SU-DHL-6 (cell line): ENCODE data around the gene ITGA1.

Experiments
- H2AFZ ChIP-seq: fragments of 200-600 bp; sonication (generic); 2 replicates; pipeline ENCODE4 v1.6.1; 2014; ENCODE audit warnings: low read depth, mild to moderate bottlenecking, moderate library complexity, mixed read lengths, antibody characterized with exemption, low read length; ENCODE audit not compliant: severe bottlenecking
- H3F3A ChIP-seq: fragments of 200-600 bp; shearing (Covaris generic); 2 replicates; pipeline ENCODE4 v1.6.0; 2016; ENCODE audit warnings: antibody characterized with exemption, mild to moderate bottlenecking; ENCODE audit not compliant: insufficient read depth
- H3K27ac ChIP-seq: fragments of 200-600 bp; sonication (generic); 2 replicates; pipeline ENCODE4 v1.5.1; 2016; ENCODE audit warnings: low read depth, mild to moderate bottlenecking, low read length, moderate library complexity, mixed read lengths
- H3K27me3 ChIP-seq: fragments of 200-600 bp; sonication (generic), shearing (Covaris generic); 2 replicates; pipeline ENCODE4 v1.6.0; 2014; ENCODE audit warnings: mild to moderate bottlenecking, low read length
- H3K36me3 ChIP-seq: fragments of 200-600 bp; sonication (generic); 2 replicates; pipeline ENCODE4 v1.6.1; 2014; ENCODE audit warnings: mild to moderate bottlenecking, low read length, mixed read lengths
- H3K4me2 ChIP-seq: fragments of 300-600, 200-600 bp; shearing (Covaris generic), sonication (generic); 2 replicates; pipeline ENCODE4 v1.6.0; 2014; ENCODE audit warnings: low read length, low read depth, mild to moderate bottlenecking; ENCODE audit not compliant: poor library complexity, severe bottlenecking
- H3K4me3 ChIP-seq: fragments of 200-600 bp; sonication (generic); 2 replicates; pipeline ENCODE4 v1.5.1; 2014; ENCODE audit warnings: antibody characterized with exemption, low read length, mild to moderate bottlenecking, mixed read lengths; ENCODE audit not compliant: insufficient read depth, poor library complexity, severe bottlenecking
- H3K79me2 ChIP-seq: fragments of 200-600 bp; sonication (generic); 2 replicates; pipeline ENCODE4 v1.6.1; 2014; ENCODE audit warnings: mild to moderate bottlenecking, low read length, moderate library complexity; ENCODE audit not compliant: insufficient read depth
- H3K9ac ChIP-seq: fragments of 200-600 bp; sonication (generic); 2 replicates; pipeline ENCODE4 v1.7.0; 2014; ENCODE audit warnings: mild to moderate bottlenecking, low read length
- H3K9me2 ChIP-seq: fragments of 200-600 bp; sonication (generic); replicated peaks from 2 replicates; pipeline ENCODE4 v1.6.1; 2014; ENCODE audit warnings: low read length; ENCODE audit not compliant: insufficient read depth
- H3K9me3 ChIP-seq: fragments of 200-600 bp; sonication (generic); 2 replicates; pipeline ENCODE4 v1.6.1; 2014; ENCODE audit warnings: low read length, mixed read lengths; ENCODE audit not compliant: insufficient read depth
- H4K20me1 ChIP-seq: fragments of 200-600 bp; sonication (generic); 2 replicates; pipeline ENCODE4 v1.6.1; 2014; ENCODE audit warnings: low read depth, mild to moderate bottlenecking, antibody characterized with exemption, low read length, moderate library complexity, mixed read lengths
- EZH2phosphoT487 ChIP-seq: fragments of 200-600 bp; sonication (generic), shearing (Covaris generic); conservative IDR thresholded peaks from 2 replicates; pipeline ENCODE4 v1.6.1; 2018; ENCODE audit warnings: mild to moderate bottlenecking, antibody characterized with exemption, low read length, moderate library complexity, mixed read lengths
- TF ChIP-seq, protein P1 (sequence below): fragments of 200-600 bp; sonication (generic); IDR thresholded peaks from one replicate; pipeline ENCODE4 v1.5.1; 2017; ENCODE audit warnings: antibody characterized with exemption, mild to moderate bottlenecking, low read length, moderate library complexity; ENCODE audit not compliant: insufficient read depth, poor library complexity, severe bottlenecking

ITGA1 gene

DNA sequence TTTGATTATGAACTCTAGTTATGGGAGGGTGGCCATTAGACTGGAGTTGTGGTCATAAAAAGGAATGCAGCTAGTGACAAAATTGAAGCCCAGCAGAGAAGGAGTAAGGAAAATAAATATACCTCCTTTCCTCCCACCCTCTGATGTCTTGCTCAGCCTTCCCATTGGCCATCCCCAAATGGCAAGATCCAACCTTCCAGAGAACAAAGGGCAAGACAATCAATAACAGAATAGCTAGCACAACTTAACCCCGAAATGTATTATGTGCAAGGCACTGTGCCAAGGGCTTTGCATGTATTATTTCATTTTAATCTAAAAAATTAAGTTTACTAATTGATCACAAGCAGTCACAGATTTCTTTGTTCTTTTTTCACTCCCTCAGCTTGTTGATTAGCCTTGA, 3.6 kb downstream of the ITGA1 start:
- no peaks in the 10 kb centered on the region for H3K27me3 ChIP-seq
- no peaks in the 10 kb centered on the region for H3K9me3 ChIP-seq
- TF ChIP-seq EZH2phosphoT487, result no peak
- TF ChIP-seq, protein P1, sequence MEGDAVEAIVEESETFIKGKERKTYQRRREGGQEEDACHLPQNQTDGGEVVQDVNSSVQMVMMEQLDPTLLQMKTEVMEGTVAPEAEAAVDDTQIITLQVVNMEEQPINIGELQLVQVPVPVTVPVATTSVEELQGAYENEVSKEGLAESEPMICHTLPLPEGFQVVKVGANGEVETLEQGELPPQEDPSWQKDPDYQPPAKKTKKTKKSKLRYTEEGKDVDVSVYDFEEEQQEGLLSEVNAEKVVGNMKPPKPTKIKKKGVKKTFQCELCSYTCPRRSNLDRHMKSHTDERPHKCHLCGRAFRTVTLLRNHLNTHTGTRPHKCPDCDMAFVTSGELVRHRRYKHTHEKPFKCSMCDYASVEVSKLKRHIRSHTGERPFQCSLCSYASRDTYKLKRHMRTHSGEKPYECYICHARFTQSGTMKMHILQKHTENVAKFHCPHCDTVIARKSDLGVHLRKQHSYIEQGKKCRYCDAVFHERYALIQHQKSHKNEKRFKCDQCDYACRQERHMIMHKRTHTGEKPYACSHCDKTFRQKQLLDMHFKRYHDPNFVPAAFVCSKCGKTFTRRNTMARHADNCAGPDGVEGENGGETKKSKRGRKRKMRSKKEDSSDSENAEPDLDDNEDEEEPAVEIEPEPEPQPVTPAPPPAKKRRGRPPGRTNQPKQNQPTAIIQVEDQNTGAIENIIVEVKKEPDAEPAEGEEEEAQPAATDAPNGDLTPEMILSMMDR, result no peak
- H2AFZ ChIP-seq, result no peak overlapping the region
- H3F3A ChIP-seq, result no peaks in the 10 kb centered on the region
- no peaks in the 10 kb centered on the region for H3K36me3 ChIP-seq
- no peaks in the 10 kb centered on the region for H4K20me1 ChIP-seq
- no peaks in the 10 kb centered on the region for H3K79me2 ChIP-seq
- H3K4me2 ChIP-seq, result no peak overlapping the region
- H3K9me2 ChIP-seq, result no peaks in the 10 kb centered on the region
- no peak overlapping the region for H3K9ac ChIP-seq
- H3K27ac ChIP-seq, result no peak overlapping the region
- H3K4me3 ChIP-seq, result no peak overlapping the region

GRCh38 chr5:52794519-52794918, 6.8 kb downstream of the ITGA1 start:
- H3K9me3 ChIP-seq, result no peaks in the 10 kb centered on the region
- no peaks in the 10 kb centered on the region for H3K9me2 ChIP-seq
- no peaks in the 10 kb centered on the region for H3K36me3 ChIP-seq
- H3F3A ChIP-seq, result no peaks in the 10 kb centered on the region
- no peaks in the 10 kb centered on the region for H3K27me3 ChIP-seq
- H3K27ac ChIP-seq, result no peak overlapping the region
- H3K9ac ChIP-seq, result no peak overlapping the region
- no peak overlapping the region for H3K4me2 ChIP-seq
- no peaks in the 10 kb centered on the region for H4K20me1 ChIP-seq
- H3K79me2 ChIP-seq, result 0 out of 2 replicates have a peak, but pooled peaks cover 4% of the 10 kb centered on the region
- no peak overlapping the region for H3K4me3 ChIP-seq
- H2AFZ ChIP-seq, result no peak overlapping the region
- TF ChIP-seq, protein P1, result no peak
- TF ChIP-seq EZH2phosphoT487, result no peak

DNA sequence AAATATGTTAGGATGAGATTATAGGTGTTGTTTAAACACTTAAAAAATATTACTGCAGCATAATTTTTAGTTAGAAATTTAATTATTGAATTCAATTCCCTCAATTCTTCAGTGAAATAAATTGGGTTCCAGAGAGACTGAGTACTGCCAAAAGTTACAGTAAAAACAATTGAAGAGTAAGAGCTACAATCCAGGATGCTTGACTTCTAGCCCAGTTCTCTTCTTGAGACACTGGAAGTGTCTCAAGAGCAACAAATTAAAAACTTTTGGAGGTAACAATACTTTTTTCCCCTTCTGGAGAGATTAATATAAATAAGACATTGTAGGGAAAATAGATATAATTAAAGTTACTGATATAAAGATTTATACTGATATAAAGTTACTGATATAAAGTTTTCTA, 8.3 kb downstream of the ITGA1 start:
- TF ChIP-seq, protein P1, result no peak
- TF ChIP-seq EZH2phosphoT487, result no peak
- no peaks in the 10 kb centered on the region for H3K27me3 ChIP-seq
- no peak overlapping the region for H3K27ac ChIP-seq
- H3K9me3 ChIP-seq, result no peaks in the 10 kb centered on the region
- no peaks in the 10 kb centered on the region for H3K9me2 ChIP-seq
- no peaks in the 10 kb centered on the region for H3F3A ChIP-seq
- H3K9ac ChIP-seq, result no peak overlapping the region
- no peak overlapping the region for H2AFZ ChIP-seq
- H4K20me1 ChIP-seq, result no peaks in the 10 kb centered on the region
- no peak overlapping the region for H3K4me2 ChIP-seq
- H3K36me3 ChIP-seq, result no peaks in the 10 kb centered on the region
- H3K4me3 ChIP-seq, result no peak overlapping the region
- peaks cover 14% of the 10 kb centered on the region for H3K79me2 ChIP-seq
